SU-DHL-6 (cell line): Measurements from ENCODE around the gene SETBP1.

Source experiments
- H2AFZ ChIP-seq: fragments of 200-600 bp; sonication (generic); 2 replicates; pipeline ENCODE4 v1.6.1; 2014; ENCODE audit warnings: low read depth, mild to moderate bottlenecking, moderate library complexity, mixed read lengths, antibody characterized with exemption, low read length; ENCODE audit not compliant: severe bottlenecking
- H3F3A ChIP-seq: fragments of 200-600 bp; shearing (Covaris generic); 2 replicates; pipeline ENCODE4 v1.6.0; 2016; ENCODE audit warnings: antibody characterized with exemption, mild to moderate bottlenecking; ENCODE audit not compliant: insufficient read depth
- H3K27ac ChIP-seq: fragments of 200-600 bp; sonication (generic); 2 replicates; pipeline ENCODE4 v1.5.1; 2016; ENCODE audit warnings: low read depth, mild to moderate bottlenecking, low read length, moderate library complexity, mixed read lengths
- H3K27me3 ChIP-seq: fragments of 200-600 bp; sonication (generic), shearing (Covaris generic); 2 replicates; pipeline ENCODE4 v1.6.0; 2014; ENCODE audit warnings: mild to moderate bottlenecking, low read length
- H3K36me3 ChIP-seq: fragments of 200-600 bp; sonication (generic); 2 replicates; pipeline ENCODE4 v1.6.1; 2014; ENCODE audit warnings: mild to moderate bottlenecking, low read length, mixed read lengths
- H3K4me2 ChIP-seq: fragments of 300-600, 200-600 bp; shearing (Covaris generic), sonication (generic); 2 replicates; pipeline ENCODE4 v1.6.0; 2014; ENCODE audit warnings: low read length, low read depth, mild to moderate bottlenecking; ENCODE audit not compliant: poor library complexity, severe bottlenecking
- H3K4me3 ChIP-seq: fragments of 200-600 bp; sonication (generic); 2 replicates; pipeline ENCODE4 v1.5.1; 2014; ENCODE audit warnings: antibody characterized with exemption, low read length, mild to moderate bottlenecking, mixed read lengths; ENCODE audit not compliant: insufficient read depth, poor library complexity, severe bottlenecking
- H3K79me2 ChIP-seq: fragments of 200-600 bp; sonication (generic); 2 replicates; pipeline ENCODE4 v1.6.1; 2014; ENCODE audit warnings: mild to moderate bottlenecking, low read length, moderate library complexity; ENCODE audit not compliant: insufficient read depth
- H3K9ac ChIP-seq: fragments of 200-600 bp; sonication (generic); 2 replicates; pipeline ENCODE4 v1.7.0; 2014; ENCODE audit warnings: mild to moderate bottlenecking, low read length
- H3K9me2 ChIP-seq: fragments of 200-600 bp; sonication (generic); replicated peaks from 2 replicates; pipeline ENCODE4 v1.6.1; 2014; ENCODE audit warnings: low read length; ENCODE audit not compliant: insufficient read depth
- H3K9me3 ChIP-seq: fragments of 200-600 bp; sonication (generic); 2 replicates; pipeline ENCODE4 v1.6.1; 2014; ENCODE audit warnings: low read length, mixed read lengths; ENCODE audit not compliant: insufficient read depth
- H4K20me1 ChIP-seq: fragments of 200-600 bp; sonication (generic); 2 replicates; pipeline ENCODE4 v1.6.1; 2014; ENCODE audit warnings: low read depth, mild to moderate bottlenecking, antibody characterized with exemption, low read length, moderate library complexity, mixed read lengths
- EZH2phosphoT487 ChIP-seq: fragments of 200-600 bp; sonication (generic), shearing (Covaris generic); conservative IDR thresholded peaks from 2 replicates; pipeline ENCODE4 v1.6.1; 2018; ENCODE audit warnings: mild to moderate bottlenecking, antibody characterized with exemption, low read length, moderate library complexity, mixed read lengths
- TF ChIP-seq, protein P1 (sequence below): fragments of 200-600 bp; sonication (generic); IDR thresholded peaks from one replicate; pipeline ENCODE4 v1.5.1; 2017; ENCODE audit warnings: antibody characterized with exemption, mild to moderate bottlenecking, low read length, moderate library complexity; ENCODE audit not compliant: insufficient read depth, poor library complexity, severe bottlenecking

SETBP1 gene

GRCh38 chr18:44782617-44783016 is 101.9 kb downstream of the SETBP1 start:
- Histone ChIP-seq H3F3A (no peaks in the 10 kb centered on the region), H3K9ac (no peak overlapping the region), H3K27ac (no peak overlapping the region), H3K36me3 (no peaks in the 10 kb centered on the region), H3K9me3 (no peaks in the 10 kb centered on the region), H3K79me2 (no peaks in the 10 kb centered on the region), H3K4me3 (no peak overlapping the region), H3K4me2 (no peak overlapping the region), H4K20me1 (no peaks in the 10 kb centered on the region), H2AFZ (no peak overlapping the region), H3K27me3 (no peaks in the 10 kb centered on the region), H3K9me2 (no peaks in the 10 kb centered on the region)
- TF ChIP-seq EZH2phosphoT487, result no peak
- TF ChIP-seq, protein P1, sequence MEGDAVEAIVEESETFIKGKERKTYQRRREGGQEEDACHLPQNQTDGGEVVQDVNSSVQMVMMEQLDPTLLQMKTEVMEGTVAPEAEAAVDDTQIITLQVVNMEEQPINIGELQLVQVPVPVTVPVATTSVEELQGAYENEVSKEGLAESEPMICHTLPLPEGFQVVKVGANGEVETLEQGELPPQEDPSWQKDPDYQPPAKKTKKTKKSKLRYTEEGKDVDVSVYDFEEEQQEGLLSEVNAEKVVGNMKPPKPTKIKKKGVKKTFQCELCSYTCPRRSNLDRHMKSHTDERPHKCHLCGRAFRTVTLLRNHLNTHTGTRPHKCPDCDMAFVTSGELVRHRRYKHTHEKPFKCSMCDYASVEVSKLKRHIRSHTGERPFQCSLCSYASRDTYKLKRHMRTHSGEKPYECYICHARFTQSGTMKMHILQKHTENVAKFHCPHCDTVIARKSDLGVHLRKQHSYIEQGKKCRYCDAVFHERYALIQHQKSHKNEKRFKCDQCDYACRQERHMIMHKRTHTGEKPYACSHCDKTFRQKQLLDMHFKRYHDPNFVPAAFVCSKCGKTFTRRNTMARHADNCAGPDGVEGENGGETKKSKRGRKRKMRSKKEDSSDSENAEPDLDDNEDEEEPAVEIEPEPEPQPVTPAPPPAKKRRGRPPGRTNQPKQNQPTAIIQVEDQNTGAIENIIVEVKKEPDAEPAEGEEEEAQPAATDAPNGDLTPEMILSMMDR, result no peak

- no peaks in the 10 kb centered on the region for H3K27me3 ChIP-seq
- no peaks in the 10 kb centered on the region for H3K9me3 ChIP-seq
- H2AFZ ChIP-seq, result no peak overlapping the region
- H3K4me3 ChIP-seq, result no peak overlapping the region
- H3K4me2 ChIP-seq, result no peak overlapping the region
- no peaks in the 10 kb centered on the region for H4K20me1 ChIP-seq
- H3K79me2 ChIP-seq, result no peaks in the 10 kb centered on the region
- no peaks in the 10 kb centered on the region for H3K36me3 ChIP-seq
- H3K9ac ChIP-seq, result no peak overlapping the region
- H3F3A ChIP-seq, result no peaks in the 10 kb centered on the region
- H3K27ac ChIP-seq, result no peak overlapping the region
- TF ChIP-seq, protein P1, result no peak
- no peak for TF ChIP-seq EZH2phosphoT487
- no peaks in the 10 kb centered on the region for H3K9me2 ChIP-seq
These were observed 102.7 kb downstream of the SETBP1 start for GRCh38 chr18:44783371-44783770.

GRCh38 chr18:44786257-44786656 is 105.6 kb downstream of the SETBP1 start:
- no peak overlapping the region for H3K9ac ChIP-seq
- H3K4me3 ChIP-seq, result no peak overlapping the region

More at GRCh38 chr18:44786257-44786656, 105.6 kb downstream of the SETBP1 start:
- no peak for TF ChIP-seq EZH2phosphoT487
- TF ChIP-seq, protein P1, result no peak
- H4K20me1 ChIP-seq, result no peaks in the 10 kb centered on the region
- no peaks in the 10 kb centered on the region for H3K9me2 ChIP-seq
- no peaks in the 10 kb centered on the region for H3K9me3 ChIP-seq
- H3K4me2 ChIP-seq, result no peak overlapping the region
- H3F3A ChIP-seq, result no peaks in the 10 kb centered on the region
- no peak overlapping the region for H3K27ac ChIP-seq
- H3K27me3 ChIP-seq, result no peaks in the 10 kb centered on the region
- H3K79me2 ChIP-seq, result no peaks in the 10 kb centered on the region
- no peak overlapping the region for H2AFZ ChIP-seq
- H3K36me3 ChIP-seq, result no peaks in the 10 kb centered on the region
